ENCODE data around the gene KIAA0753.

KIAA0753 gene

DNA sequence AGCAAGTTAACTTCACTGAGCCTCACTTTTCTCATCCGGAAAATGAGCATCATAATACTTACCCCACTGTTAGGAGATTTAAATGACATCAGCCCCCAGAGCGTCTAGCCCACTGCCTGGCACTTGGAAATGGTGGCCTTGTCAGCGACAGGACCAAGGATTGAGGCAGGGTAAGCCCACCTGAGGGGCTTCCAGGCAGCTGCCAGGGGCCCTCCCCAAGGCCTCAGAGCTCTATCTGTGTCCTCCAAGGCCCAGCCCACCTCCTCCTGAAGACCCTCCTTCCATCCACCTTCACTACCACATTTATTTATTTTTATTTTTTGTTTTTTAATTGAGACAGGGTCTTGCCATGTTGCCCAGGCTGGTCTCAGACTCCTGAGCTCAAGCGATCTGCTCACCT lies 97.9 kb downstream of the KIAA0753 start:
- H3K9ac ChIP-seq (ENCODE audit: low read length) = no peak overlapping the region
- no peak overlapping the region for H3K27ac ChIP-seq (ENCODE audit: low read depth, low read length)
- H3K4me1 ChIP-seq (ENCODE audit: control insufficient read depth, insufficient read depth, low read length) = no peaks in the 10 kb centered on the region
- H3K27me3 ChIP-seq (ENCODE audit: control insufficient read depth, insufficient read depth, low read length) = no peaks in the 10 kb centered on the region
- peaks cover 2% of the 10 kb centered on the region for H3K36me3 ChIP-seq (ENCODE audit: control insufficient read depth, insufficient read depth, low read length)
- H3K4me3 ChIP-seq (ENCODE audit: low read length) = no peak overlapping the region

DNA sequence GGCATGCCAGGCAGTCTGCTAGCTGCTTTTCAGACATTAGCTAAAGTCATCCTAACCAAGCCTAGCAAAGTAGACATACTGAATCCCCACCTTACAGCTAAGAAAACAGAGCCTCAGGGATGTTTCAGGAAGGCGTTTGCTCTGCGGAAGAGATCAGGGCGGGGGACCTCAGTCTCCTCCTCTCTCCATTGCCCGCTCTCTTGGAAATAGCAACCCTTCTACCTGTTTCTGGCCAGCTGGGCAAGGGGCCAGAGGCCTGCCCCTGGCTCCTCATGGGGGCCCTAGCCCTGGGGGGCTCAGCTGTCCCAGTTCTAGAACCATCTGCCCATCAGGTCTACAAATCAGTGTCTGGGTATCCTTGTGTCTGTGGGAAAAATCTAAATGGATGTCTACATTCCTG lies 98.6 kb downstream of the KIAA0753 start:
- Histone ChIP-seq H3K9ac (ENCODE audit: low read length) (no peak overlapping the region), H3K36me3 (ENCODE audit: control insufficient read depth, insufficient read depth, low read length) (peaks cover 2% of the 10 kb centered on the region), H3K4me1 (ENCODE audit: control insufficient read depth, insufficient read depth, low read length) (no peaks in the 10 kb centered on the region), H3K27ac (ENCODE audit: low read depth, low read length) (no peak overlapping the region), H3K4me3 (ENCODE audit: low read length) (no peak overlapping the region), H3K27me3 (ENCODE audit: control insufficient read depth, insufficient read depth, low read length) (no peaks in the 10 kb centered on the region)

DNA sequence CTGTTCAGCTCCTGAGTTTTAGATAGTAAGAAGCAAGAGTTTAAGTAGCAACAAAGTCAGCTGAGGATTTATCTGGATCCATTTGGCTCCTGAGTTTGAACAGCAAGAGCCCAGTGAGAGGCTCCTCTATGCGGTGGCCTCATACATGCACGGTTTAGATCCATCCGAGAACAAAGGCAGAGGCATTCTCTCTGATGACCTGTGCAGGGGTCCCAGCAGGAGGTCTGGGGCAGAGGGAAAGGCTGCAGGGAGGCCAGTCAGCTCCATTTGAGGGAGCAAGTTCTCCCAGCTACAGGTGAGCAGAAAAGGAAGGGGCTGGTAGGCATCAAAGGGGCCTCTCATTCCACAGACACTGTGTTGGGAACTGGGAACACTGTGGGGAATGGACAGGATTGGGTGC lies 100.6 kb downstream of the KIAA0753 start:
- H3K9ac ChIP-seq (ENCODE audit: low read length) = no peak overlapping the region
- H3K4me1 ChIP-seq (ENCODE audit: control insufficient read depth, insufficient read depth, low read length) = no peaks in the 10 kb centered on the region
- H3K36me3 ChIP-seq (ENCODE audit: control insufficient read depth, insufficient read depth, low read length) = peaks cover 2% of the 10 kb centered on the region
- H3K4me3 ChIP-seq (ENCODE audit: low read length) = no peak overlapping the region
- H3K27ac ChIP-seq (ENCODE audit: low read depth, low read length) = no peak overlapping the region
- no peaks in the 10 kb centered on the region for H3K27me3 ChIP-seq (ENCODE audit: control insufficient read depth, insufficient read depth, low read length)

DNA sequence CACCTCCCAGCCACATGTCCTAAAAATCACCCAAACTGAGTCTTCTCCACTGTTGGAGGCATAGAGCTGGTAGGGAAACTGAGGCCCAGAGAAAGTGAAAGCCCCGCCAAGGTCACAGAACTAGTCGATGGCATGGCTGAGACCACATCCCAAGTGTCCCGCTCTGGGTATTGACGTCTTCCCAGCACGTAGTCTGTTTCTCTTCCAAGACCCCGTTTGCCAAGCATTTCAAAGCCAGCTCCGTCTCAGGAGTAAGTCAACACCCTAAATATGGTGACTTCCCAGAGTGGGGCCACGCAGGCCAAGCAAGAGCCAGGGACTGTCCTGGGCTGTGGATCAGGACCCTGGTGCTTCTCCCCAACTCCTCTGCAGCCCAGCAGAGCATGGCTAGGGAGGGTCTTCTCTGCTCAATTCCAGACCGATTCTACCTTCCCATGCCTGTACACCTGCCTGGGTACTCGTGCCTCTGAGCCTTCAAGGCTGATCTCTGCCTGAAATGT lies 103.9 kb downstream of the KIAA0753 start:
- no peak overlapping the region for H3K4me3 ChIP-seq (ENCODE audit: low read length)
- no peak overlapping the region for H3K9ac ChIP-seq (ENCODE audit: low read length)
- no peaks in the 10 kb centered on the region for H3K27me3 ChIP-seq (ENCODE audit: control insufficient read depth, insufficient read depth, low read length)
- H3K36me3 ChIP-seq (ENCODE audit: control insufficient read depth, insufficient read depth, low read length) = peaks cover 2% of the 10 kb centered on the region
- no peaks in the 10 kb centered on the region for H3K4me1 ChIP-seq (ENCODE audit: control insufficient read depth, insufficient read depth, low read length)
- H3K27ac ChIP-seq (ENCODE audit: low read depth, low read length) = peak overlapping the region; percentile 19

DNA sequence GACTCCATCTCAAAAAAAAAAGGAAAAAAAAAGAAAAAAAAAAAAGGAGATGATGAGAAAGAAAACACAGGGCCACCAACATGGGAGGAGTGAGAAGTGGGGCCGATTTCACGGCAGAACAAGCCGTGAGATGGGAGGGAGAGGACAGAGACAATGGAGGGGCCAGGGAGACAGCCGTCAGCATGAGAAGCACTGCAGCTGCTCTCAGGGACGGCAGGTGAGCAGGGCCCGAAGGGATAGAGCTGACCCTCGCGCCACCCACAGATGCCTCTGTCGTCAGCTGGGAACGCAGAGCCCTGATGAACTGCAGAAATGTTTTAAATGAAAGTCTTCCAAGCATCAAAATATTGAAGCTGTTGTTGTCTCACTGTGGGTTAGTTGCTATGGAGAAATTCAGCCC lies 104.5 kb downstream of the KIAA0753 start:
- no peak overlapping the region for H3K4me3 ChIP-seq (ENCODE audit: low read length)
- H3K27me3 ChIP-seq (ENCODE audit: control insufficient read depth, insufficient read depth, low read length) = no peaks in the 10 kb centered on the region
- H3K27ac ChIP-seq (ENCODE audit: low read depth, low read length) = peak overlapping the region; percentile 19
- no peak overlapping the region for H3K9ac ChIP-seq (ENCODE audit: low read length)
- H3K4me1 ChIP-seq (ENCODE audit: control insufficient read depth, insufficient read depth, low read length) = no peaks in the 10 kb centered on the region
- H3K36me3 ChIP-seq (ENCODE audit: control insufficient read depth, insufficient read depth, low read length) = peaks cover 2% of the 10 kb centered on the region

DNA sequence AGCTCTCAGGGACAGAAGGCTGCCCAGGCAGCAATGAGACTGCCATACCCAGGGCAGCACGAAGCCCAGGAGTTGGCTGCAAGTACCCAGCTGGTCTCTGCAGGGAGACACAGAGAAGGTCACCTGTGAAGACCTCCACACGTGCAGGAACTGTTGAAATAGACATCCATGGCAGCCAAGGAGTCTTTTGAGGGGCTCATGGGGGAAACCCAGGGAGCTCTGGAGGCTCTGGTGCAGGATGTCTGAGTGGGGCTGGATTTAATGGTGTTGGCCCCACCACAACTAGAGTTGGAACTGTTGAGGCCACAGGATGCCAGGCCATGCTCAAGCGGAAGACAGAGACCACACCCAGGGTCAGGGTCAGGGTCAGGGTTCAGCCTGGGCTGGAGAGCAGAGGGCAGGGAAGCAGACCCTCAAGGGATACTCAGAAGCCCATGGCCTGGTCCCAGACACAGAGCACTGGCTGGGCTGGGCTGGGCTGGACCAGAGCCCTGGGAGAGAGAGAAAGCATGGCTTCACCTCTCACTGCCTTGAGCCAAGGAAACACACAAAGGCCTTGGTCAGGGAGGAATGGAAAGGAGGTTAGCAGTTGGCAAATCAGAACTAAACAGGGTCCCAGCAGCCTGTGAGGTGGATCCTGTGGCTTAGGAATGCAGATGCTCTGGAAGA lies 105.5 kb downstream of the KIAA0753 start:
- Histone ChIP-seq H3K27ac (ENCODE audit: low read depth, low read length) (no peak overlapping the region), H3K36me3 (ENCODE audit: control insufficient read depth, insufficient read depth, low read length) (peaks cover 2% of the 10 kb centered on the region), H3K4me1 (ENCODE audit: control insufficient read depth, insufficient read depth, low read length) (no peaks in the 10 kb centered on the region), H3K9ac (ENCODE audit: low read length) (no peak overlapping the region), H3K27me3 (ENCODE audit: control insufficient read depth, insufficient read depth, low read length) (no peaks in the 10 kb centered on the region), H3K4me3 (ENCODE audit: low read length) (no peak overlapping the region)

DNA sequence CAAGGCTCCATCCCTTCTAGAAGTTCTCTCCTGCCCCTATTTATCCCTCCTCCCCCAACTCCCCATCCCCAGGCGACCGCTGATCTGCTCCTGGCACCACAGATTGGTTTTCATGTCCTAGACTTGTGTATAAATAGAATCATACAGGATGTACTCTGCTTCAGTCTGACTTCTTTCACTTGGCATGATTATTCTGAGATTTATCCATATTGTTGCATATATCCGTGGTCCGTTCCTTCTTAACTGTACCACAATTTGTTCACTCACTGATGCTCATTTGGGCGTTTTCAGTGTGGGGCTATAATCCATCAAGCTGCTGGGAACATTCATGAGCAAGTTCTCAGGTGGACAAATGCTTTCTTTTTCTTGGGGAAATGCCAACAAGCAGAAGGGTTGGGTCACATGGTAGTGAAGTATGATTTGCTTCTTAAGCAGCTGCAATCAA lies 108.0 kb downstream of the KIAA0753 start:
- Histone ChIP-seq H3K27me3 (ENCODE audit: control insufficient read depth, insufficient read depth, low read length) (no peaks in the 10 kb centered on the region), H3K4me1 (ENCODE audit: control insufficient read depth, insufficient read depth, low read length) (no peaks in the 10 kb centered on the region), H3K36me3 (ENCODE audit: control insufficient read depth, insufficient read depth, low read length) (no peaks in the 10 kb centered on the region), H3K4me3 (ENCODE audit: low read length) (no peak overlapping the region), H3K27ac (ENCODE audit: low read depth, low read length) (no peak overlapping the region), H3K9ac (ENCODE audit: low read length) (no peak overlapping the region)

DNA sequence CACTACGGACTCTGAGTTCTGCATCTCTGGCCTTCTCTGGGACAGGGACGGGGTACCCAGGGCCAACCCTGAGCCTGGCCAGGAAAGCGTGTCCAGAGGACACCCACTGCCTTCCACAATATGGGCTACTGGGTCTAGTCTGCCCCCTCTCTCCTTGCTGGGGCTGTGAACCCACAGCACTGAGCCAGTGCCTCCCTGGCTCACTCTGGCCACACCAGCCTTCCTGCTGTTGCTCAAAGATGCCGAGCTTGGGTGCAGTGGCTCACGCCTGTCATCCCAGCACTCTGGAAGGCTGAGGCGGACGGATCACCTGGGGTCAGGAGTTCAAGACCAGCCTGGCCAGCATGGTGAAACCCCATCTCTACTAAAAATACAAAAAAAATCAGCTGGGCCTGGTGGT lies 108.9 kb downstream of the KIAA0753 start:
- Histone ChIP-seq H3K27ac (ENCODE audit: low read depth, low read length) (no peak overlapping the region), H3K4me3 (ENCODE audit: low read length) (no peak overlapping the region), H3K9ac (ENCODE audit: low read length) (no peak overlapping the region), H3K27me3 (ENCODE audit: control insufficient read depth, insufficient read depth, low read length) (no peaks in the 10 kb centered on the region), H3K36me3 (ENCODE audit: control insufficient read depth, insufficient read depth, low read length) (no peaks in the 10 kb centered on the region), H3K4me1 (ENCODE audit: control insufficient read depth, insufficient read depth, low read length) (no peaks in the 10 kb centered on the region)

DNA sequence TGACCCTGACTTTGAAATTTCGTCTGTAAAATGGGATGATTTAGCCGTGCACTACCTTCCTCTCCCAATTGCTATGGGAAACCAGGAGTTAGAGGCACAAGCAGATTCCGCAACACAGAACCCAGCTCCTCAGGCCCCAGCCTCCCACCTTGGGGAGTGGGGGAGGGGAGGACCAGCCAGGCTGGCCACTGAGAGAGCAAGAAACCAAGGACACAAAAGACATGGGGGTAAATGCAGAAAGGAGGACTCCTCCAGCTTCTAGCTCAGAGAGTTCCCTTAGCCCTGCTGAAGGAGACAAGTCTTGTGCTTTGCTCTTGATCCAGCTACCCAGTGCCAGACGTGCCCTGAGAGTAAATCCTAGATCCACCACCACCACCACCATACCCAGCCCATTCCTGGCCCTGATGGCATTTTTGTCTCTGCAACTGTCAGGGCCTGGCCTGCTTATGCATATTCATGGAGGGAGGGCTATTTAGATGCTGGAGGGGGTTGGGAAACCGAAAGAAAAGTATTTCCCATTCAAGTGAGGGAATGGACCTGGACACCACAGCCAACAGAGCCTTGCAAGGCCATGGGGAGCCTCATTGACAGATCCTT lies 110.1 kb downstream of the KIAA0753 start:
- Histone ChIP-seq H3K27me3 (ENCODE audit: control insufficient read depth, insufficient read depth, low read length) (no peaks in the 10 kb centered on the region), H3K4me3 (ENCODE audit: low read length) (no peak overlapping the region), H3K27ac (ENCODE audit: low read depth, low read length) (no peak overlapping the region), H3K9ac (ENCODE audit: low read length) (no peak overlapping the region), H3K4me1 (ENCODE audit: control insufficient read depth, insufficient read depth, low read length) (no peaks in the 10 kb centered on the region), H3K36me3 (ENCODE audit: control insufficient read depth, insufficient read depth, low read length) (no peaks in the 10 kb centered on the region)

DNA sequence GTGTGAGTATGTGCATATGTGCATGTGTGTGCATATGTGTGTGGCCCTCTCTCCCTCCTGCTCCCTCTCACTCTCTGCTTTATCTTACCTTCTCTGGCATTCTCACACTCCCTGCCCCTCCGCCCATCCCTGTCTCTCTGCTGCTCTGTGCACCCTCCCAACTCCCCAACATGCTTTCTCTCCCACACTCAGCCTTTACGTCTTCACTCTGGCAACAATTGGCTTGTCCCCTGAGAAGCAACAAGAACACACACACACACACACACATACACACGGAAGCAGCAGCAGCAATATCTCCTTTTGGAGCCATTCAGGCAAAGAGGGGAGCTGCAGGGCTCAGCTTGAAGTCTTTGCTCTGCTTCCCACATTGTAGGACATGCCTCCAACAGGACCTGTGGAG lies 112.0 kb downstream of the KIAA0753 start:
- Histone ChIP-seq H3K27ac (ENCODE audit: low read depth, low read length) (no peak overlapping the region), H3K9ac (ENCODE audit: low read length) (no peak overlapping the region), H3K4me1 (ENCODE audit: control insufficient read depth, insufficient read depth, low read length) (no peaks in the 10 kb centered on the region), H3K27me3 (ENCODE audit: control insufficient read depth, insufficient read depth, low read length) (no peaks in the 10 kb centered on the region), H3K36me3 (ENCODE audit: control insufficient read depth, insufficient read depth, low read length) (no peaks in the 10 kb centered on the region), H3K4me3 (ENCODE audit: low read length) (no peak overlapping the region)

Measured in rectal smooth muscle tissue (tissue), 1 donor.